ENCODE results near the gene ELOF1. TPM values are rescaled to one million over a fixed set of nuclear protein-coding genes. Genes with fewer than 3 reads are reported as not detected.
A peak's percentile ranks its signal among the peaks of the same experiment; 100 is the strongest.

ELOF1 gene
- total and polyA plus RNA-seq, 2 of the 13 experiments (the other 11 are each of a cell fraction or from before 2014, with no cell fraction given): 14.5 to 43.2 TPM

- TF ChIP-seq, protein P1, sequence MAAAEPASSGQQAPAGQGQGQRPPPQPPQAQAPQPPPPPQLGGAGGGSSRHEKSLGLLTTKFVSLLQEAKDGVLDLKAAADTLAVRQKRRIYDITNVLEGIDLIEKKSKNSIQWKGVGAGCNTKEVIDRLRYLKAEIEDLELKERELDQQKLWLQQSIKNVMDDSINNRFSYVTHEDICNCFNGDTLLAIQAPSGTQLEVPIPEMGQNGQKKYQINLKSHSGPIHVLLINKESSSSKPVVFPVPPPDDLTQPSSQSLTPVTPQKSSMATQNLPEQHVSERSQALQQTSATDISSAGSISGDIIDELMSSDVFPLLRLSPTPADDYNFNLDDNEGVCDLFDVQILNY (CRISPR knock-in tag; conservative IDR thresholded peaks at IDR 0.05): no peak; the same call in 1 of the 2 replicates
- no peak for TF ChIP-seq ZNF484 (CRISPR knock-in tag; IDR thresholded peaks at IDR 0.05; ENCODE audit: borderline replicate concordance, low read depth)
- no peak for TF ChIP-seq ZNF616 (CRISPR knock-in tag; IDR thresholded peaks at IDR 0.05; ENCODE audit: low read depth)
- no peak for TF ChIP-seq ZNF292 (CRISPR knock-in tag; IDR thresholded peaks at IDR 0.05; ENCODE audit: borderline replicate concordance, low read depth)
- TF ChIP-seq, protein P2, sequence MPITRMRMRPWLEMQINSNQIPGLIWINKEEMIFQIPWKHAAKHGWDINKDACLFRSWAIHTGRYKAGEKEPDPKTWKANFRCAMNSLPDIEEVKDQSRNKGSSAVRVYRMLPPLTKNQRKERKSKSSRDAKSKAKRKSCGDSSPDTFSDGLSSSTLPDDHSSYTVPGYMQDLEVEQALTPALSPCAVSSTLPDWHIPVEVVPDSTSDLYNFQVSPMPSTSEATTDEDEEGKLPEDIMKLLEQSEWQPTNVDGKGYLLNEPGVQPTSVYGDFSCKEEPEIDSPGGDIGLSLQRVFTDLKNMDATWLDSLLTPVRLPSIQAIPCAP (CRISPR knock-in tag; IDR thresholded peaks at IDR 0.05; ENCODE audit: low read depth): no peak
- TF ChIP-seq ZNF7 (CRISPR knock-in tag; IDR thresholded peaks at IDR 0.05): no peak
- no peak for TF ChIP-seq KAT7 (CRISPR knock-in tag; IDR thresholded peaks at IDR 0.05; ENCODE audit: borderline replicate concordance)
- peak; percentile 85; the same call in 1 of the 2 replicates for TF ChIP-seq KDM2A (CRISPR knock-in tag; IDR thresholded peaks at IDR 0.05; ENCODE audit: borderline replicate concordance, low read depth)
- TF ChIP-seq XRCC5 (optimal IDR thresholded peaks at IDR 0.05; ENCODE audit: low read length): no peak
- peak; percentile 96 for TF ChIP-seq ASH2L (IDR thresholded peaks at IDR 0.05; ENCODE audit: insufficient read length, low read depth, low read length)
- TF ChIP-seq, protein P3, sequence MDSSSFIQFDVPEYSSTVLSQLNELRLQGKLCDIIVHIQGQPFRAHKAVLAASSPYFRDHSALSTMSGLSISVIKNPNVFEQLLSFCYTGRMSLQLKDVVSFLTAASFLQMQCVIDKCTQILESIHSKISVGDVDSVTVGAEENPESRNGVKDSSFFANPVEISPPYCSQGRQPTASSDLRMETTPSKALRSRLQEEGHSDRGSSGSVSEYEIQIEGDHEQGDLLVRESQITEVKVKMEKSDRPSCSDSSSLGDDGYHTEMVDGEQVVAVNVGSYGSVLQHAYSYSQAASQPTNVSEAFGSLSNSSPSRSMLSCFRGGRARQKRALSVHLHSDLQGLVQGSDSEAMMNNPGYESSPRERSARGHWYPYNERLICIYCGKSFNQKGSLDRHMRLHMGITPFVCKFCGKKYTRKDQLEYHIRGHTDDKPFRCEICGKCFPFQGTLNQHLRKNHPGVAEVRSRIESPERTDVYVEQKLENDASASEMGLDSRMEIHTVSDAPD (CRISPR knock-in tag; IDR thresholded peaks at IDR 0.05): no peak
- TF ChIP-seq SMYD3 (CRISPR knock-in tag; IDR thresholded peaks at IDR 0.05): no peak
- TF ChIP-seq HNF4A (CRISPR knock-in tag; IDR thresholded peaks at IDR 0.05): no peak
- no peak for TF ChIP-seq PHF5A (CRISPR knock-in tag; IDR thresholded peaks at IDR 0.05; ENCODE audit: low read depth, unreplicated experiment)
- TF ChIP-seq ZMYM2 (CRISPR knock-in tag; IDR thresholded peaks at IDR 0.05): 0 out of 2 replicates have a peak, but pooled peaks have one; percentile 6
- no peak for TF ChIP-seq ZNF382 (CRISPR knock-in tag; IDR thresholded peaks at IDR 0.05; ENCODE audit: borderline replicate concordance)
- peak; percentile 29; the same call in 1 of the 2 replicates for TF ChIP-seq ZNF431 (CRISPR knock-in tag; IDR thresholded peaks at IDR 0.05; ENCODE audit: borderline replicate concordance, low read depth)
- TF ChIP-seq NR2F2 (IDR thresholded peaks at IDR 0.05; ENCODE audit: borderline replicate concordance, low read depth): peak; percentile 55; the same call in 1 of the 2 replicates
- peak; percentile 61 for TF ChIP-seq NFRKB (IDR thresholded peaks at IDR 0.05)
- TF ChIP-seq CBX1 (IDR thresholded peaks at IDR 0.05; ENCODE audit: low read depth): peak; percentile 79
- no peak for TF ChIP-seq HHEX (CRISPR knock-in tag; IDR thresholded peaks at IDR 0.05)
- TF ChIP-seq HNRNPLL (IDR thresholded peaks at IDR 0.05; ENCODE audit: low read depth, low read length, poor library complexity, severe bottlenecking): peak; percentile 44
- TF ChIP-seq ZNF207 (IDR thresholded peaks at IDR 0.05; ENCODE audit: borderline replicate concordance): no peak
- TF ChIP-seq, protein P4, sequence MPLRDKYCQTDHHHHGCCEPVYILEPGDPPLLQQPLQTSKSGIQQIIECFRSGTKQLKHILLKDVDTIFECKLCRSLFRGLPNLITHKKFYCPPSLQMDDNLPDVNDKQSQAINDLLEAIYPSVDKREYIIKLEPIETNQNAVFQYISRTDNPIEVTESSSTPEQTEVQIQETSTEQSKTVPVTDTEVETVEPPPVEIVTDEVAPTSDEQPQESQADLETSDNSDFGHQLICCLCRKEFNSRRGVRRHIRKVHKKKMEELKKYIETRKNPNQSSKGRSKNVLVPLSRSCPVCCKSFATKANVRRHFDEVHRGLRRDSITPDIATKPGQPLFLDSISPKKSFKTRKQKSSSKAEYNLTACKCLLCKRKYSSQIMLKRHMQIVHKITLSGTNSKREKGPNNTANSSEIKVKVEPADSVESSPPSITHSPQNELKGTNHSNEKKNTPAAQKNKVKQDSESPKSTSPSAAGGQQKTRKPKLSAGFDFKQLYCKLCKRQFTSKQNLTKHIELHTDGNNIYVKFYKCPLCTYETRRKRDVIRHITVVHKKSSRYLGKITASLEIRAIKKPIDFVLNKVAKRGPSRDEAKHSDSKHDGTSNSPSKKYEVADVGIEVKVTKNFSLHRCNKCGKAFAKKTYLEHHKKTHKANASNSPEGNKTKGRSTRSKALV (CRISPR knock-in tag; IDR thresholded peaks at IDR 0.05): no peak
These were observed 30.3 kb downstream of the ELOF1 start, which contains the start of gene ECSIT (continued) for GRCh38 chr19:11528551-11529341.
